Neural crest cell (in vitro differentiated cells): ENCODE data around the gene PTPRK. TPM values are rescaled to one million over a fixed set of nuclear protein-coding genes. Genes with fewer than 3 reads are reported as not detected.

Experiments used
- DNase-seq: peaks from one replicate; pipeline ENCODE4 v3.0.0; 2021; ENCODE audit warnings: low read depth, mixed read lengths, low spot score
- H3K27ac Mint-ChIP-seq: one replicate; pipeline ENCODE4 v1.8.0; 2021; ENCODE audit warnings: mild to moderate bottlenecking, mixed read lengths; ENCODE audit not compliant: unreplicated experiment
- H3K27me3 Mint-ChIP-seq: 2 replicates; pipeline ENCODE4 v1.8.0; 2021; ENCODE audit warnings: low read depth, mild to moderate bottlenecking, mixed read lengths
- H3K36me3 Mint-ChIP-seq: 2 replicates; pipeline ENCODE4 v1.8.0; 2021; ENCODE audit warnings: low read depth, mild to moderate bottlenecking, mixed read lengths
- H3K4me1 Mint-ChIP-seq: 2 replicates; pipeline ENCODE4 v1.8.0; 2021; ENCODE audit warnings: mixed read lengths
- H3K4me3 Mint-ChIP-seq: one replicate; pipeline ENCODE4 v1.8.0; 2021; ENCODE audit warnings: mild to moderate bottlenecking, mixed read lengths
- H3K9me3 Mint-ChIP-seq: 2 replicates; pipeline ENCODE4 v1.8.0; 2021; ENCODE audit warnings: mixed read lengths
- total RNA-seq: library from RNA; stranded (reverse); gene quantifications from 2 replicates; pipeline ENCODE4 v1.2.1, GENCODE V29; 2021
- TF ChIP-seq, protein P1 (sequence below): fragments of 200-600 bp; sonication (generic); conservative IDR thresholded peaks from 2 replicates; pipeline ENCODE4 v1.5.0; 2021; ENCODE audit warnings: antibody characterized with exemption, mild to moderate bottlenecking

Gene PTPRK
- total RNA-seq, 1 donor from 2014 or later, result 30.8 TPM

DNA sequence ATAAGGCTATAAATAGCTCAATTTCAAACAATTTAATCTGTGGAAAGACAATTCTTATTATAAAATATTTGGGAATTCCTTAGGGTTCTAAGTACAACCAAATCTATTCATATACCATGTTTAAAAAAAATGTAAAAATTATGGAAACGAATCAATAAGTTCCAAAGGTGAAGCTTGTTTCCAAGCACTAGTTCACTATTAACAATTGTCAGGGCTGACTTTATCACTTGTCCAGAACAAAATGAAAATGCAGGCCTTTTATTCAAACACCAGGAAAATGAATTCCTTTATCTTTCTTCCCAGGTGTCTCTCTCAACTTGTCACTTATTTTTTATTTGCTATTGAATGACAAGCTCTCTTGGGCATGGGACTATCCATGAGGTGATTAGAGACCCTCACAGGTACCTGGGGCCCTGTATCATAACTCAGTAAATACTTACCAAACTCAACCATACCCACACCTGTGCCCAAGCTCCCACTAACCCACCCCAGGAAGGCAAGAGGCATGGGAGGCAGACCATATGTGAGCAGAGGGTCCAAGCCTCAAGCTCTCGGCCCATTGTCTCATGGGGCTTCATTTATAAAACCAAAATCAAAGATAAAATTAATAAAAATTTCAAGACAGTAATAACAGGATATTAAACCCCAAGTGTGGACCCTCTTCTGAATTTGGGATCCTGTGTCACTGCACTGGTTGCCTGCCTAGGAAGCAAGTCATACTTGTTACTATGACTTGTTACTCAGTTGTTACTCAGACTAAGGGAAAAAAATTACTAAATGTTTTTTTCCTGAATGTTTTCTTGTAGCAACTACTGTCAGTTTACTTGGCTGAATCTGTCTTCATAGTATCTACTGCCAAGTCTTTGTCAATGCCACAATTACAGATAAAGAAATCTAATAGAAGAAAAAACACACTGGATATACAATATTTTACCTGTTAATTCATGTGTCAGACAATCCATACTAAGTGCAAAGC lies 54.7 kb downstream of the PTPRK start:
- TF ChIP-seq, protein P1, sequence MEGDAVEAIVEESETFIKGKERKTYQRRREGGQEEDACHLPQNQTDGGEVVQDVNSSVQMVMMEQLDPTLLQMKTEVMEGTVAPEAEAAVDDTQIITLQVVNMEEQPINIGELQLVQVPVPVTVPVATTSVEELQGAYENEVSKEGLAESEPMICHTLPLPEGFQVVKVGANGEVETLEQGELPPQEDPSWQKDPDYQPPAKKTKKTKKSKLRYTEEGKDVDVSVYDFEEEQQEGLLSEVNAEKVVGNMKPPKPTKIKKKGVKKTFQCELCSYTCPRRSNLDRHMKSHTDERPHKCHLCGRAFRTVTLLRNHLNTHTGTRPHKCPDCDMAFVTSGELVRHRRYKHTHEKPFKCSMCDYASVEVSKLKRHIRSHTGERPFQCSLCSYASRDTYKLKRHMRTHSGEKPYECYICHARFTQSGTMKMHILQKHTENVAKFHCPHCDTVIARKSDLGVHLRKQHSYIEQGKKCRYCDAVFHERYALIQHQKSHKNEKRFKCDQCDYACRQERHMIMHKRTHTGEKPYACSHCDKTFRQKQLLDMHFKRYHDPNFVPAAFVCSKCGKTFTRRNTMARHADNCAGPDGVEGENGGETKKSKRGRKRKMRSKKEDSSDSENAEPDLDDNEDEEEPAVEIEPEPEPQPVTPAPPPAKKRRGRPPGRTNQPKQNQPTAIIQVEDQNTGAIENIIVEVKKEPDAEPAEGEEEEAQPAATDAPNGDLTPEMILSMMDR, result no peak
- Mint-ChIP-seq H3K36me3 (no peaks in the 10 kb centered on the region), H3K4me3 (no peak overlapping the region), H3K27ac (no peak overlapping the region), H3K27me3 (no peaks in the 10 kb centered on the region), H3K4me1 (no peaks in the 10 kb centered on the region), H3K9me3 (no peaks in the 10 kb centered on the region)
- no peak for DNase-seq

DNA sequence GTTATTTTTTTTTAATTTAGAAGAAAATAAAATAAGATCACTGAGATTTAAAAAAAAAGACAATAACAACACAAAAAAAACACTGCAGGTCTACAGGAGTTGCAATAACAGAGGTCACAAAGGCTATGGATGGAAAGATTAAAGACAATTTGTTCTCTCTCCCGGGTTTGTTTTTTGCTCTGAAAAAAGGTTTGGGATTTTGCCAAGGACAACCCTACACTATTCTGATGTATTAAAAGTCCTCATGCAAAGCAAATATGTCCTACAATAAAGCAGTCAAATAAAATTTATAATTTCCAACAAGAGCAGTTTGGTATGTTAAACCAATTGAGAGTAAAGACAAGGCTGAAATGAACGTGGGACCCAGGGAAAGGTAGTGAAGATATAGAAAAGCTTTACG lies 55.6 kb downstream of the PTPRK start:
- Mint-ChIP-seq H3K4me3 (no peak overlapping the region), H3K9me3 (no peaks in the 10 kb centered on the region), H3K27ac (no peak overlapping the region), H3K36me3 (no peaks in the 10 kb centered on the region), H3K4me1 (no peaks in the 10 kb centered on the region), H3K27me3 (no peaks in the 10 kb centered on the region)
- no peak for DNase-seq
- TF ChIP-seq, protein P1, result no peak

DNA sequence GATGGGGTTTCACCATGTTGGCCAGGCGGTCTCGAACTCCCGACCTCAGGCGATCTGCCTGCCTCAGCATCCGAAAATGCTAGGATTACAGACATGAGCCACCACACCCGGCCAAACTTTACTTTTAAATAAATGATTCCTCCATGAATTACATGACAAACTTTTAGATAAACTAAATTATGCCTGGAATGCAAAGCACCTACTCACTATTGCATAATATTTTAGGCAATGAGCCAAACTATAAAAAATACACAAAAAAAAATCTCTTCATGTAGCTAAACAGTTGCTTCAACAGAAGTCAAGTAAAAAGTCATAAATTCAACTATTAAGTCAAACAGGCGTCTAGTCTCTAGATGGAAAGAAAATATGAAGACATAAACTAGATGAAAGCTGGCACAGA lies 56.5 kb downstream of the PTPRK start:
- DNase-seq, result no peak
- Mint-ChIP-seq H3K27me3 (no peaks in the 10 kb centered on the region), H3K36me3 (no peaks in the 10 kb centered on the region), H3K9me3 (no peaks in the 10 kb centered on the region), H3K4me3 (no peak overlapping the region), H3K27ac (no peak overlapping the region), H3K4me1 (no peaks in the 10 kb centered on the region)
- TF ChIP-seq, protein P1, result no peak

DNA sequence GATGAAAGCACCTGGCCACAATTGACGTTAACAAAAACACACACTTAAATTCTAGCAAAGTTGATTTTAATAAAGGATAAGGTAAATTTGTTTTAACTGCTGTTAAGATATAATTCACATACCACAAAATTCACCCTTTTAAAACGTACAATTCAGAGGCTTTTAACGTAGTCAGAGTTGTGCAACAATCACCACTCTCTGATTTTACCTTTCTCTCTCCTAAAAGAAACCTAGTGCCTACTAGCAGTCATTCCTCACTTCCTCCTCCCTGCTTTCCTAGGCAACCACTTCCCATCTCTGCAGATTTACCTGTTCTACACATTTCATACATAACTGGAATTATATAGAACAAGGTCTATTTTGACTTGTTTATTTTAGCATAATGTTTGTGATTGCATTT lies 58.9 kb downstream of the PTPRK start:
- Mint-ChIP-seq H3K27me3 (no peaks in the 10 kb centered on the region), H3K9me3 (no peaks in the 10 kb centered on the region), H3K36me3 (no peaks in the 10 kb centered on the region), H3K27ac (no peak overlapping the region), H3K4me1 (no peaks in the 10 kb centered on the region), H3K4me3 (no peak overlapping the region)
- TF ChIP-seq, protein P1, result no peak
- no peak for DNase-seq

DNA sequence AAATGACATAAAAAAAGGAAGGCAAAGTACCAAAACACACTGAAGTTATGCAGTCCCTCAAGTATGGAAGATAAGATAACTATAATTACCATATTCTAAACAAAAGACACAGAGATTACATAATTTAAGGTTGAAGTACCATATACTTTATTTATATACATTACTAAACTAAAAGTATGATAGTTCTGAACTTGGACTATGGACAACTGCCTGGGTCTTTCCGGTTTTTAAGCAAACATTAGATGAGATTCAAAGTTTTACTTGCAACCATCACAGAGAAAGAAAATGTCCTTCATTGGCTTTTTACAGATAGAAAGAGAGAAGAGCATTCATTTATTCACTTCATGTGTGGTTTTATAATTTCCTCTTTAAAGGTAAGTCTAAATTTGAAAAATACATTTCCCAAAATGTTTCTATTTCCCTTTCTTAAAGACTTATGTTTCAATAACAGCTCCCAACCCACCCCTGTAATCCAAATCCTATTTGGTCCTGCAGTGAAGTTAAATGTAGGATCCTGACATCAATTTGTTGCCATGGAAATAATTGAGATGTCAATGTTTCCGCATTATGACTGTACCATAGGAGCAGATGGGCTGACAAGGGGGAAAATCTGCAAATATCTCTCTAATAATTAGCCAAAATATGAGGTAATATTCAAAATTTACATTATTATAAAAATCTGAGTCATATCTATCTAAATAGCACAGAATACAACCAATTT lies 63.7 kb downstream of the PTPRK start:
- H3K27me3 Mint-ChIP-seq, result no peaks in the 10 kb centered on the region
- no peak for DNase-seq
- H3K4me1 Mint-ChIP-seq, result no peaks in the 10 kb centered on the region
- no peak overlapping the region for H3K4me3 Mint-ChIP-seq
- no peaks in the 10 kb centered on the region for H3K36me3 Mint-ChIP-seq
- H3K9me3 Mint-ChIP-seq, result no peaks in the 10 kb centered on the region
- H3K27ac Mint-ChIP-seq, result no peak overlapping the region
- TF ChIP-seq, protein P1, result no peak
